NCI-H1694 (cell line): ENCODE results near the gene IDH3A.

ENCODE experiments used
- DNase-seq: peaks from one replicate; lab custom pipeline; 2025; lab: John Stamatoyannopoulos, UW

IDH3A gene

DNA sequence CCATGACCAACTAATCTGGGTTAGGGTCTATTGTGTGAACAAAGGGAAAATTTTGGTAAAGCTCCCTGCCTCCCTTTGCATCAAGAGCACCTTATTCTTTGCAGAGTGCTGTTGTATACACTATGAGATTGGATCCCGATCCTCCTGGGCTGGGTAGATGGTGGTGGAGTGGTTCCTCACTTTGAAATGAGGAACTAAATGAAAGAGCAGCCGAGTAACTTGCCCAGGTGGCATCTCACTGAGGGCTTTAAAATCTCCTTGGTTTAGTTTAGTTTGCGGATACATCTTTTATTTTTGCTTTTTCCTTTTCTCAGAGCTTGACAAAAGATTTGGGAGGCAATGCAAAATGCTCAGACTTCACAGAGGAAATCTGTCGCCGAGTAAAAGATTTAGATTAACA is 19.4 kb downstream of the IDH3A start:
- no peak for DNase-seq

DNA sequence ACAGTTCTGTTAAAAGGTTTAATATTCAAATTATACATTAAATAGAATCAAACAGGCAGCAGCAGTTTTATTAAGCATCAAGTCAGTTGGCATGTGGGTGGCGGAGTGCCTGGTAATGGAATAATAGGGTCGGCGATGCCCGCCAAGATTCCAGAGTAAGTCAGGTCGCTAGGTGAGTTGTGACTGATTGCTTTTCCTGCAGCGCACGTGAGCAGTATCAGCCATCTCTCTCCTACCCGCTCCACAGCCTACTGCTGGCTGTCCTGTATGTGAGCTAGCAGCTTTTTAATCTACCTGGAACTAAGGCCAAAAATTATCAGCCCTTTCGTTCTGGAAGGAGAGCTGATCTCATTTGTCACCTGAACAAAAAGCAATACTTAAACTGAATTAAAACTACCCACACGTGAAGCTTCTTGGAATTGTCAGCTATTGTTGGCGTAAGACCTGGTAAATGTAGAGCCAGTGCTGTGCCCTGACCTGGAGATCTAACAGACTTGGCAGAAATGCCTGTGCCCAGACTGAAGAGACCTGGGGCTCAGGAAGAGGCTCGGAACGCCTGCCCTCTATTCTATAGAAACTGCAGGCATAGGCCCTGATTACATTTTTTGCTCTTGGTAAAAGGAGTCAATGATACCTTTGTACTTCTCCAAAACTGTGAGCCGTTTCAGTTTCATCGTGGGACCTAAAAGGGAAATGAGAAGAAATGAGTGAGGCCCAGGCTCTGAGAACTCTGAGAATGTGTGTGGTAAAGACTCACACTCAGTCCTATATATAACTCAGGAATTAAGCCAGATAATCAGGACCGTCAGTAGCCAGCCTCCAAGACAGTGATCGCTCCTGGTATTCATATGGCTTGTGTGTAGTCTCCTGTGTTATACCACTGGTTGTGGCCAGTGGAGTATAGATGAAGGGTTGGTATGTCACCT is 21.9 kb downstream of the IDH3A start:
- no peak for DNase-seq

DNA sequence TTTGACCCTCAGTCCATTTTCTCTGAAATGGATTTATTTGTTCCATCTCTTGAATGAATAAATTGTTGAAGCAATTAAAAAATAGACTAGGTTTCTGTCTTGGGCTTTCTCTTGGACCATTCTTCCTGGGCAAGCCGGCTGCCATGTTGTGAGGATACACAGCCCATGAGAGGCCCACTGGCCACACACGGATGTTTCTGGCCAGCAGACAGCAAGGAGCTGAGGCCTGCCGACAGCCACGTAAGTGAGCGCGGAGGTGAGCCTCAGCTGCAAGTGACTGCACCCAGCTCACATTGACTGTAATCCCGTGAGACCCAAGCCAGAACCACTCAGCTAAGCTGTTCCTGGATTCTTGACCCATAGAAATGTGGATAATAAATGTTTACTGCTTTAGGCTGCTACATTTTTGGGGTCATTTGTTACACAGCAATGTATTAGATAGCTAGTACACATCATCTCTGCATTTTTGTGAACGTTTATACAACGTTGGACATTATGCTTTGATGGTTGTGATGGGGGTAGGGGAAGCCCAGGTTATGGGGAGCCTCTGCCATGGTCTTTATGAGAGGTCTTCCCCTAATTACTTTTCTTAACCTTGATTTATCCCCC is 22.8 kb downstream of the IDH3A start:
- DNase-seq = no peak

DNA sequence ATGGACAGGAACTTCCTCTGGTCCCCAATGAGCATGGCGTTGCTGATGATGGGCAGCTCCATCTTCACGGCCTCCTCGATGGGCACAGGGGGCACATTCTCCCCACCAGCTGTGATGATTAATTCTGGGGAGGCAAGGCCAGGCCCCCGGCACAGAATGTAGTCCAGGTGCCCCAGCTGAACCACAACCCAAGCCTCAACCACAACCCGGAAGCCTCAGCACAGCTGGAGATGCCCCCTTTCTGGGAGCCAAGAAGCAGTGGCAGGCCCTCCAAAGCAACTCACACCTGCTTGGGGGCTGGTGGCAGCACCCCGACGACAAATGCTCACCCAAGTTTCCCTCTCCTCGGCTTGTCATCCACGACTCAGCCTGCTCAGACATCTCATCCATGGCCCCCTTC is 25.2 kb downstream of the IDH3A start:
- DNase-seq = no peak

DNA sequence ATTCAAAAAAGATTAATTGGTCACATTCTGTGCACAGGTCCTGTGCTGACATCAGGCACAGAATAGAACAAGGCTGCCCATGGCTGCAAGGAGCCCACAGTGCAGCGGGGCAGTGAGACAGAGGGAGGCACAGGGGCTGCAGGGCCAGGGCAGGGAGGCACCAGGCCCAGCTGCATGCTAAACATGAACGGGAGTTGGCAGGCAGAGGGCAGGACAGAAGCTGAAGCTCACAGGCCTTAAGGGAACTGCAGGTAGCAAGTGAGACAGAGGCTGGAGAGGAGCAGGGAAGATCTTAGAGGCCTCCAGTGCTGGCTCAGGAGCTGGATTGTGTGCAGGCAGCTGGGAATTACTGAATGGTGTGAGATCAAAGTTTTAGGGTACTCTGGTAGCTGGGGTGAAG is 26.2 kb downstream of the IDH3A start:
- no peak for DNase-seq

DNA sequence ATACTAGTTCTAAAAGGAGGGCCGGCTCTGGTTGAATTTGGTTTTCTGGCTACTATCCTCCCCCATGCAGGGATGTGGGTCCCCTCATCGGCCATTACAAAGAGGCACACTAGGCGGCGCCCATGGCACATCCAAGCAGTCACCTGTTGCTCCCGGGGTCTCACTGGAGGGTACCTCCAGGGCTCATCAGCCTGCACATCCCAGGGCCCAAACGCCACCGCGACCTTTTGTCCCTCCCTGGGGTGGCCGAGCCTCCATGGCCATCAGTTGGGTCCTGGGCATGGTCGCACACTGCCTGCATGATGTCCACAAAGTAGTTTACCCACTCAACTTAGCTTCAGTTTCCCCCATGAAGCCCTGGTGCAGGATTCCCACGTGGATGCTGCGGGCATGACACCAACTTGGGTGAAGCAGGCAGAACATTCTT is 28.3 kb downstream of the IDH3A start:
- peak; percentile 20 for DNase-seq

DNA sequence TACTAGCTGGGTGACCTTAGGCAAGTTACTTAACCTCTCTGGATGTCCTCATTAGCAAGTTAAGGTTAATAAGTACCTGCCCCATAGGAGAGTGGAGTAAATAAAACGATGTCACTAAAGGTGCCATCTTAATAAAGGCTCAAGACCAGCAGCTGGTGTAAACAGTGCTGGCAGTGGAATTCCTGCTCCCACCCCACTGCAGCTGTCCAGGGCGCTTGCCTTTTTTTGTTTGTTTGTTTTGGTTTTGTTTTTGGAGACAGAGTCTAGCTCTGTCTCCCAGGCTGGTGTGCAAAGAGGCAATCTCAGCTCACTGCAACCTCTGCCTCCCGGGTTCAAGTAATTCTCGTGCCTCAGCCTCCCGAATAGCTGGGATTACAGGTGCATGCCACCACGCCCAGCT is 28.9 kb downstream of the IDH3A start:
- no peak for DNase-seq

DNA sequence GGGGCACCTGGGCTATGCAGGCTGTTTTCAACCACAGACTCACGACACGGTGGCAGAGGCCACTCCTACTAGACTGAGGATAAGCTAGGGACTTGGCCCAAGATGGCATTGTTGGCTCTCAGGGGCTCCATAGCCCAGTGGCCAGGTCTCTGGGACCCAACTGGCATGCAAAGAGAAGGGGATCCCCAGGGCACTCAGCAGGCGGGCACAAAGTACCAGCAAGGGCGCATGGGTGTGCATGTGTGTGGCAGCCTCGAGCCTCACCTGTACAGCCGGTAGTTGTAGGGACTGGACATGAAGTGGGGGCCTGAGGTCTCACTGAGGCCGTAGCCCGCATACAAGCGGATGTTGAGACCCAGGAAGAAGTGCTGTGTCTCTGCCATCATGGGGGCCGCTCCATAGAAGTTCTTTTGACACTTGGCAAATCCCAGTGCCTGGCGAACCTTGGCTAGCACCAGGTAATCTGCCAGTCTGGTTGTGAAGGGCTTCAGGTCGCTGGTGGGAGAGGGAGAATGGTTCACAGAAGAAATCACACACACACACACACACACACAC is 30.2 kb downstream of the IDH3A start:
- no peak for DNase-seq

DNA sequence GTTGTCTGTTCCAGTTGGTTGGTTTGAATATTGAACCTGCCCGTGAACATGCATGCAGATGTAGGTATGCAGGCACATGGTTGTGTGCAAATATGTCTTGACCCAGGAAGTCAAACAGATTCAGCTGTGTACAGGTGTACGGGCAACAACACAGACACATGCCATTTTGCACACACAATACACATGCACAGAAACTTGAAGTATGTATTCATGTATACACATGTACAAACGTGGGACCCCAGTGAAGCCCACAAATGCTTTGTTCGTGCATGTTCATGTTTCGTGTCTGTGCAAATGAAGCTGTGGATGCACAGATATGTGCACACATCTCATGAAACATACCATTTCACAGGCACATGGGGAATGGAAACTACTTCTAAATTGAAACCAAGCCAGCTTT is 30.7 kb downstream of the IDH3A start:
- no peak for DNase-seq

DNA sequence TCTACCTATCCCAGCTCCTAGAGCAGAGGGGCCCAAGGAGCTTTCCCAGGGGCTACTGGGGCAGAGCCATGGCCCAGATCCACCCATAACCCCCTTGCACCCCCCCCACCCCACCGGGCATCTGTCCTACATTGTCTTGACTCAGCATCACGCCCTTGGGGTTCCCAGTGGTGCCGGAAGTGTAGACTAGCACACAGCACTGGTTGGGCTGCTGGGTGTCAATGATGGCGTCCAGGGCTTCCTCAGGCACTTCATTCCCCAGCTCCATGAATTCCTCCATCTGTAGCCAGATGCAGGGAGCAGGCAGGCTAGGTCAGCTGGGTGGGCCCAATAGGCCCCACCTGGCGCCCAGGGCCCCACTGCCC is 33.2 kb downstream of the IDH3A start:
- no peak for DNase-seq

DNA sequence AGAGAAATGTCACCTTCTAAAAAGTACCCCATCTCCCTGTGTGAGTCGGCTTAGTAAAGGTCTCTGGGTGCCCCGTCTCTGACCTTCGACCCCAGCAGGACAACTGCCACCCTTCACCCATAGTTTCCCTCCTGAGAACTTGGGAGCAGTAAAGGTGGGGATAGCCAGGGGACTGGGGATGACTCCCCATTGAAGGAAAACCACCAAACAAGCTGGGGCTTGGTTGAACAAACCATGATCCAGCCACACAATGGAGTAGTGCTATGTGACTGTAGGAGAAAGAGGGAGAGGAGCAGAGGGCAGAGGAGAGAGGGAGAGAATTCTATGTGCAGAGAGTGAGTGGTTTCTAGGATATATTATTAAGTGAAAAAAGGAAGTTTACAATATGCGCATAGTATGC is 33.7 kb downstream of the IDH3A start:
- DNase-seq = no peak

DNA sequence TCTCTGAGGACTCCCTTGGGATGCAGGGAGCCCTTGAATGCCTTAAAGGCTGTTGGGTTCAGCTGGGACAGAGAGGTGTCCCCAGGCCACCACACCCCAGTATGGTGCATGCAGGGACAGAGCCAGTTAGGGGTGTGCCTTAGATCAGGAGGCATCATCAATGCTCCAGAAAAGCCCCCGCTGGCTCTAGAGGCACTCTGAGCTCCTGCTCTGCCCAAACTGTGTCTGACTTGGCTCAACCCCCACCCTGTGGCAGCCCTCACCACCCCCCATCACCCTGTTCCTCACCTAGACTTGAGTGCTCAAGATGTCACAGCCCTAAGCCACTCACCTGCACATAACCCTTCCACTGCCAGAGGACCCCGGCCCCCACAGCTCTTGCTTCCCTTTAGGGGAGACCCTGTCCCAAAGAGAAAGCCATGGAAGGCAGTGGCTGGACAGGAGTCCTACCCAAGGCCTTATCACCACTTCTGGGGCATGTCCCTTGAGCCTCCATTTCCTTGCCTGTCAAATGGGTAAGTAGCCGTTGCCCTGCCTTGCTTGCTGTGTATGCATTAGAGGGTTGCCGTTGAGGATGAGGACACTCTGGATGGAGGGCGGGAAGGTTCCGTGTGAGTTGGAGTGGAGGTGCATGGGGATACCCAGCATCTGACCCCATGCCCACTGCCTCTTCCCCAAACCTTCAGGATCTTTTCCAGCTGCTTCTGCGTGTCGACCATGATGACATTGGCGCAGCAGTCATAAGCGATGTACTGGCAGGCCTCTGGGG is 43.8 kb downstream of the IDH3A start:
- no peak for DNase-seq

DNA sequence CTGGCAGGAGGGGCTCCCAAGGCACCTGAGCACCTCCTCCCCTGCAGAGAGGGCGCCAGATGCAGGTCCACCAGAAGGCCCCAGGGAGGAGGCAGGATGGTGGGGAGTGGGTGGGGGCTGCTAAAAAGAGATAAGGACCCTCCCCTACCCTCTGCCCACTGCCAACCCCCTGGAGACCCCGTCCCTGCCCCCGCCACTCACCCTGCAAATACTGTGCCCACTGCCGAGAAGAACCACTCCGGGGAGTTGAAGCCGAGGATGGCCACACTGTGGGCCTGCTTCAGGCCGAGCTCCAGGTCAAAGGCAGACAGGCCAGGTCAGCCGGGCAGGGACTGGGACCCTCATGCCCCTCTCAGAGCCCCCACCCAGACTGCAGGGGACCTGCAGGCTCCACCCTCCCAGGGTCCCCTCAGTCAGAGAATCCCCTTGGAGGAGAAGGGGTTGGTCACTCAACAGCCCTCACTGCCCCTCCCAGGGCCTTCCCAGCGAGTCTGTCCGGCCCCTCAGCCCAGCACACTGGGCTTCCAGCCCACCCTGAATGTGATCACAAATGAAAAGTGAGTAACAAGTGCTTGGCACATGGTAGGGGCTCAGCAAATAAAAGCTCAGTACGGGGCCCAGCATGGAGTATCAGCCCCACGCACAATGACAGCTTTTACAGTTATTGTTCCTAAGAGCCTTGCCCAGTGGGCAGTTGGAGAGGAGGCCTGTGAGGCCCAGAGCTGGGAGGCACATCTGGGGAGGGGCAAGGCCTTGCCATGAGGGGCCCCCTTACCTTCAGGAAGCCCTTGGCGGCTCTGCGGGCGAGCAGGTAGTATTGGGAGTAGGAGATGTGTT is 44.8 kb downstream of the IDH3A start:
- DNase-seq = no peak

DNA sequence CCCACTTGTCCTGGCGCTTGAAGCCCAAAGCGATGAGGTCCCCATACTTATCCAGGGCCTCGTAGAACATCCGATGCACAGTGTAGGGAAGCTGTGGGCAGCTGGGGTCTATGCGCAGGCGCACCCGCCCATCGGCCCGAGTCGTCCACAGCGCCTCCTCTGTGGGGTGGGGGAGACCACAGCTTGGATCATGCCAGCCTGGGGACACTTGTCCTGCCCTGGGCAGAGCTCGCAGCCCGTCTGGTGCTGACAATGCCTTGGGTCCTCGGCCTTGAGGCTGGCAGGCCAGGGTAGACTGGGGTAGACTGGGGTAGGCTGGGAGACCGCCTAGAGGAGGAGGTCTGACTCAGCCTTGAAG is 45.4 kb downstream of the IDH3A start:
- DNase-seq = no peak

DNA sequence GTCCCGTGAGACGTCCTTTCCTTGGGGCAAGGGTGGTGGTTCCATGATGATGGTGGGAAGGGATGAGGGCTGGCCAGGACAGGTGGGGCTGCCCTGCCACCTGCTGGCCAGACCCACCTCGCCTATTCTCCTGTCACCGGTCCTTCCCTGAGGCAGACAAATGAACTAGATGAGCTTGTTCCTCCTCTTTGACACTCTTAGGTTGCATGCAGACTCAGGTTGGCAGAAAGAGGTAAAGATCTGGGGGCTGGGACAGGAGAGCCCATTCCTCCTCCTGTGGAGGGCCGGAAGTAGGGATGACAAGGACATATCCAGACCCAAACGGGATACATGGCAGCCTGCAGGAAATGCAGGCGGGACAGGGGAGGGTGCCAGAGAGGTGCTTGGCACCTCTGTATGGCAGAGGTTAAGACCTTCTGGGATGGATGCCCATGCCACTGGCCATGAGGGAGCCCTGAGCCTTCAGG is 46.6 kb downstream of the IDH3A start:
- DNase-seq = no peak

DNA sequence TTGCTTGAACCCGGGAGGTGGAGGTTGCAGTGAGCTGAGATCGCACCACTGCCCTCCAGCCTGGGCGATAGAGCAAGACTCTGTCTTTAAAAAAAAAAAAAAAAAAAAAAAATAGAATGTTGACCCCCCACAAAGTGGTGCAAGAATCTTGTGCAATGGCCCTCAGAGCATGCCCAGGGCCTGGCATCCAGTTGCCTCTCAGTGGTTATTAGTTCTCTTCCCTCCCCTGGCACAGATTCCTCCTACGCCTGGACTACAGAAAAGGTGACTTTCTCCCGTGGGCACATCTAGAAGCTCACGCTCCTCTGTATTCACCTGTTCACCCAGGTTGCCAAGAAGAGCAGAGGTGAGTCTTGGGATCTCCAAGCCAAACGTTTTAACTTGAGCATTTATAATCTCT is 48.5 kb downstream of the IDH3A start:
- no peak for DNase-seq

DNA sequence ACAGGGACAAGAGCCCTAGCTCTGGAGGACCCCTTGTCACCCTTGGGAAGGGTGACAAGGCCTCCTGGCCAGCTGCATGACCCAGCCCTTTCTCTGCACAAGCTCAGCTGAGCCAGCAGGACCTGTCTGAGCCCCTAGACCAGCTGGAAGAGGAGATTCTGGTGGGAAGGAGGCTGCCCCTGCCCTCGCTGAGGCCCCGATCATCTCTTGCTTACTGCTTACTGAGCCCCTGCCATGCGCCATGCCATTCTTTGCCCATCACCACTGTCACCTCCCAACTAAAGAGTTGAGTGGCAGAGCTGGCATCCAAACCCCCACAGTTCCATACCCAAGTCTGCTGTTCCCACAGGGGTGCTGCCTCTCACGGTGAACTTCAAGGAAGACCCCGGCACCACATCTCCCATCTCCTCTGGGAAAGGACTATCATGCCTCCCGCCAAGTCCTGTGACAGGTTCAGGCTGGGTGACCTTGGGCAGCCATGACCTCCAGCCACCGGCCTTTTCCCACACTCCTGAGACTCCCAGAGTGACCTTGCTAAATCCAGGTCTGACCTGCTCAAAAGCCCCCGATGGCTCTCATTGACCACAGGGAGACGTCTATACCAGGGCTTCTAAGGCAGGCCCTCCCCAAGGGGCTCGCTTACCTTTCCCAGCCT is 51.2 kb downstream of the IDH3A start:
- no peak for DNase-seq

DNA sequence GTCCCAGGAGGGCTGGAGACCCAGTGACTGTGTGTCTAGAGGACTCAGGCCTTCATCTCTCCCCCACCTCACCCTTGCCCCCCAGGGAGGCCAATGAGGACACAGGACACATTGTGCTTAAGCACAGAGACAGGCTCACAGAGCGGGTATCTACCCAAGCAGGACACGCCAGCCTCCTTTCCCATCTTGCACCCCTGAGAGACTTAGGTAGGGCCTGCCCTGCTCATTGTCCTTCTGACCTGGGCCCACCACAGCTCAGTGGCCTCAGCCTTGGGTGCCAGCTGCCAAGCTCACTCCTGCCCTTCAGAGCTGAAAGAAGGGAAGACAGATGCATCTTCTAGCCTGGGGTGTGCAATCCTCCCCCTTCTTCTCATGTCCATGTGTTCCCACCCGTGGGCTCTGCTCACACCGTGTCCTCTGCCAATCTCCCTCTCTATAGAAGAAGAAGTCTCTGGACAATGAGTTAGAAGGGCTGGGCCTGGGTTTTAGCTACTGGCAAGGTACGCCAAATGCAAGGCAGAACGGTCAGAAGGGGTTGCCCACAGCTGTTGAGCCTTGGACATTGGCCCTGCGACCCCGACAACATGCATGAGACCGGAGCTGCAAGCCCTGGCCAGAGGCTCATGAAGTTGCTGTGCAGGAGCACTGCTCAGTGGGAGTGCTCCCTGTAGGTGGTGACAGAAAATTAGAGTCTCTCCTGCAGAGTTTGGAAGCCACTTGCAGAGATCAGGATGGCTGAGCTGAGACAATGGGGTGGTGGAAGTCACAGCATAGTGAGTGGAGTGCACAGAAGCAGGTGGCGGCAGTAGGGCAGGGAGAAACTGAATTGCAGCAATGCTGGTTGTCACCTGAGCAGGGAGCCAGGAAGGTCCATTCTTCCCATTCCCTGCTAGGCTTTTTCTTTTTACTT is 52.4 kb downstream of the IDH3A start:
- DNase-seq = no peak

DNA sequence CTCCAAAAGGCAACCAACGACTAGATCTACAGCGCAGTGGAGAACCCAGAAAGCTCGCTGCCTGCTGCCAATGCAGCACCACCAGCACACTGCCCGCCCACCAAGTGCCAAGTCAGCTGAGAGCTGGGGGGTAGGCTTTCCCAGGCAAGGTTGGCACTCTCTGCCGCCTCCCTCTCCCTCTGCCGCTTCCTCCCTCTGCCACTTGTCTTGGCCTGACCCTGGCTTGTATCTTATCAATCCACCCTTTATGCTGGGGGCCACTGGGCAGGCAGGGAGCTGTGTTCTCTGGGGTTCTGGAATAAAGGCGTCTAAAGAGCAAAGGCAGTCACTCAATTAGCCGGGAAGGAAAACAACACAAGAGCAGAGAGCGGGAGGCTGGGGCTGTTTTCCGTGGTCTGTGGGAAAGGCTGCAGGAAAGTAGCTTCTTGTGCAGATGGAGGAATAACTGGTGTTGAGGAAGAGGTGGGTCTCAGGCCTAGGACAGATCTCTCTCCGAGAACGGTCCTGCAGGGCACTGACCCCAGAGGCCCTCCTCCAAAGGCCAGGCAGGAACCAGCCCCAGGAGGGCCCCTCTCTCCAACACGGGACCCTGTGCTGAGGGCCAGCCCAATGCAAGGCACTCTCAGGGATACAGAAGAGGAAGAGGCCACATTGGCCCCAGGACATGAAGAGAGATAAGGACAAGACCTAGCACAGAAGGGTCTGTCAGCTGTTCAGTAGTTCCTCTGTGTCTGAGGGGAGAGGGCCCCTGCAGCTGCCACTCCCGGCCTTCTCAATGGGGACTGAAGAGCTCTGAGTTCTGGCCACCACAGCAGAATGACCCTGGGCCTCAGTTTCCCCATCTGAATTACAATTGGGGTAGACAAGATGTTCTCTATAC is 54.4 kb downstream of the IDH3A start:
- DNase-seq = no peak
